Body of pancreas (tissue), 4 donors: ENCODE measurements around the gene PIK3C2B.

Source experiments
- CTCF ChIP-seq, 7 experiments: fragments of 450-650 bp in 4 of 7; fragments of 200-600 bp in 3 of 7; sonication (generic) in 3 of 7; IDR thresholded peaks; one replicate each; pipeline ENCODE4 v1.5.1; 2016 to 2019; ENCODE audit warnings: antibody characterized with exemption in 7 of 7
- POLR2A ChIP-seq, 3 donors: fragments of 450-650 bp; IDR thresholded peaks; one replicate each; pipeline ENCODE4 v1.6.1; 2016; ENCODE audit warnings: antibody characterized with exemption in 3 of 3, mild to moderate bottlenecking in 2 of 3

DNA sequence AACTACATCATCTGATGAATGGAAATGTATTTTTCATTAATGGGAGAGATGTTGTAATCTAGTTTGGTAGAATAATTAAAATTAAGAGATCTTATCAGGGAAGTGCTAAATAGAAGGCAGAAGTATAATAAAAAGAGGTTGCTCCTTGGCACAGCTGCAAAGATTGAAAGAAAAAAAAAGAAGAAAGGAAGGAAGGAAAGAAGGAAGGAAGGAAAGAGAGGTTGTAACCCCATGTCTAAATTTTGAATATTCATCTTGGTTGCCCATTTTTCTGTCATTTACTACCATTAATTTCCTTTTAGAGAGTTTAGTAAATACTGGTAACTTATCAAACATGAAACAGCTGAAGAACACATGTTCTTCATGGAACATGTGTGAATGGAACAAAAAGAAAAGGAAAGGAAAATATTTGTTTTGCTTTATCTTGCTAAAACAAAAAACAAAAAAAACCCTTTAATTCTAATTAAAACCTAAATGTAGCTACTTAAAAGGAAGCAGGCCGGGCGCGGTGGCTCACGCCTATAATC is 11.1 kb upstream of the PIK3C2B start:
- TF ChIP-seq CTCF (IDR thresholded peaks at IDR 0.05) (no peak), POLR2A (IDR thresholded peaks at IDR 0.05) (no peak)
